Mesothelial cell of epicardium (in vitro differentiated cells): ENCODE data around the gene EIF1AX. TPM values are rescaled to one million over a fixed set of nuclear protein-coding genes. Genes with fewer than 3 reads are reported as not detected.
"Not testable (repeated sequence)": the region's sequence is repeated elsewhere in the genome, so short reads cannot be mapped to it uniquely, and the experiment has no call there.

Source experiments
- DNase-seq, 2 experiments: peaks; one replicate each; pipeline ENCODE4 v3.0.0; 2021; ENCODE audit warnings: low spot score in 2 of 2; ENCODE audit not compliant: unreplicated experiment in 2 of 2
- H3K27ac Mint-ChIP-seq: 2 replicates; pipeline ENCODE4 v1.8.0; 2021; ENCODE audit warnings: mixed read lengths
- H3K27me3 Mint-ChIP-seq: 2 replicates; pipeline ENCODE4 v1.8.0; 2021; ENCODE audit warnings: low read depth, mixed read lengths
- H3K36me3 Mint-ChIP-seq: 2 replicates; pipeline ENCODE4 v1.8.0; 2021; ENCODE audit warnings: mixed read lengths
- H3K4me1 Mint-ChIP-seq: 2 replicates; pipeline ENCODE4 v1.8.0; 2021; ENCODE audit warnings: mixed read lengths
- H3K4me3 Mint-ChIP-seq: 2 replicates; pipeline ENCODE4 v1.8.0; 2021; ENCODE audit warnings: mild to moderate bottlenecking, moderate library complexity, mixed read lengths
- H3K9me3 Mint-ChIP-seq: 2 replicates; pipeline ENCODE4 v1.8.0; 2021; ENCODE audit warnings: mixed read lengths
- total RNA-seq: library from RNA; stranded (reverse); gene quantifications from 3 replicates; pipeline ENCODE4 v1.2.1, GENCODE V29; 2021
- TF ChIP-seq, protein P1 (sequence below): fragments of 200-600 bp; sonication (generic); IDR thresholded peaks from one replicate; pipeline ENCODE4 v1.5.0; 2021; ENCODE audit warnings: antibody characterized with exemption; ENCODE audit not compliant: unreplicated experiment

The EIF1AX gene
- total RNA-seq, 1 donor from 2014 or later = 70.9 TPM

DNA sequence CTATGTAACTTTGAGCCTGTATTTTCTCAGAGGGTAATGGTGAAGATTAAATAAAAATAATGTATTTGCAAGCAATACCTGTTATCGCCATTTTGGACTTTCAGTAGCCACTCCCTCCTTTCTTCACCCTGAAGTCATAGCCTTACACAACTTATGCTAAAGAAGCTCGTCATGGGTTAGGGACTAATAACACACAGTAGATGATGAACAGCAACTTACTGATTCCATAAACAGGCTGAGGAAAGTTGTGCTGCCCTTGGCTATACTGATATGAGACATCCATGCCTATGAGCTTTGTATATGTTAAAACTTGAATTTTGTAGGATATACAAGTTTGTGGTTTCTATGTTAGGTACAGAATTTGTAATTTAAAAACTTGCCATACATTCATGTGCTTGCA lies 31.7 kb upstream of the EIF1AX start:
- Mint-ChIP-seq H3K4me1 (no peaks in the 10 kb centered on the region), H3K4me3 (no peak overlapping the region), H3K36me3 (peaks cover 12% of the 10 kb centered on the region), H3K27me3 (no peaks in the 10 kb centered on the region), H3K9me3 (peaks cover 6% of the 10 kb centered on the region), H3K27ac (no peak overlapping the region)
- DNase-seq = no peak
- TF ChIP-seq, protein P1, sequence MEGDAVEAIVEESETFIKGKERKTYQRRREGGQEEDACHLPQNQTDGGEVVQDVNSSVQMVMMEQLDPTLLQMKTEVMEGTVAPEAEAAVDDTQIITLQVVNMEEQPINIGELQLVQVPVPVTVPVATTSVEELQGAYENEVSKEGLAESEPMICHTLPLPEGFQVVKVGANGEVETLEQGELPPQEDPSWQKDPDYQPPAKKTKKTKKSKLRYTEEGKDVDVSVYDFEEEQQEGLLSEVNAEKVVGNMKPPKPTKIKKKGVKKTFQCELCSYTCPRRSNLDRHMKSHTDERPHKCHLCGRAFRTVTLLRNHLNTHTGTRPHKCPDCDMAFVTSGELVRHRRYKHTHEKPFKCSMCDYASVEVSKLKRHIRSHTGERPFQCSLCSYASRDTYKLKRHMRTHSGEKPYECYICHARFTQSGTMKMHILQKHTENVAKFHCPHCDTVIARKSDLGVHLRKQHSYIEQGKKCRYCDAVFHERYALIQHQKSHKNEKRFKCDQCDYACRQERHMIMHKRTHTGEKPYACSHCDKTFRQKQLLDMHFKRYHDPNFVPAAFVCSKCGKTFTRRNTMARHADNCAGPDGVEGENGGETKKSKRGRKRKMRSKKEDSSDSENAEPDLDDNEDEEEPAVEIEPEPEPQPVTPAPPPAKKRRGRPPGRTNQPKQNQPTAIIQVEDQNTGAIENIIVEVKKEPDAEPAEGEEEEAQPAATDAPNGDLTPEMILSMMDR = no peak

DNA sequence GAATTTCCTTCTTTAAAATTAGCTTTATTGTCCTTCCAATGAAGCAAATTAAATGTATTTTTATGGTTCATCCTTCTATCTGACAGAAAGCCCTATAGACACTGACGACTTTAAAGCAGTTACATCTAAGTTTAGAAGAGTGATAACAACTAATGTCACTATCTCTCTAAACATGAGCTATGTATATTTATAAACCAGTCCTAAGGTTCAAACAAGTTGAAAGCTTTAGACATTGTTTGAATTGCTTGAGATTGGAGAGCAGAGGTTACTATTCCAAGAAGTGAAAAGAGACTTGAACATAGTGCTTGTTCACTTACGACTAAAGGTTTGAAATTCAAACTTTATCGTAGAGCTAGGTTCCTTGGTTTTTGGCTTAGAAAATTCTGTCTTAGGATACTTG lies 30.2 kb upstream of the EIF1AX start:
- H3K4me3 Mint-ChIP-seq = no peak overlapping the region
- H3K27me3 Mint-ChIP-seq = no peaks in the 10 kb centered on the region
- H3K9me3 Mint-ChIP-seq = peaks cover 5% of the 10 kb centered on the region
- H3K27ac Mint-ChIP-seq = no peak overlapping the region
- H3K4me1 Mint-ChIP-seq = no peaks in the 10 kb centered on the region
- TF ChIP-seq, protein P1 = no peak
- H3K36me3 Mint-ChIP-seq = peaks cover 19% of the 10 kb centered on the region
- DNase-seq = no peak

DNA sequence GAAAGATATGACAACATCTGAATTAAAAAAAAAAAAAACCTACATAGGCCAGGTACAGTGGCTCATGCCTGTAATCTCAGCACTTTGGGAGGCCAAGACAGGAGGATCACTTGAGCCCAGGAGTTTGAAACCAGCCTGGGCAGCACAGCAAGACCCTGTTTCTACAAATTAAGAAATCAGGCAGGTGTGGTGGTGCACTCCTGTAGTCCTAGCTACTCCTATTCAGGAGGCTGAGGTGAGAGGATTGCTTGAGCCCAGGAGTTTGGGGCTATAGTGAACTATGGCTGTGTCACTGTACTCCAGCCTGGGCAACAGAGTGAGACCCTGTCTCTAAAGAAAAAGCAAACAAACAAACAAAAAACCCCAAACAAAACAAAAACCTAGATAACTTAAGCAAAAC lies 20.9 kb upstream of the EIF1AX start:
- H3K27me3 Mint-ChIP-seq, H3K9me3 Mint-ChIP-seq, H3K4me3 Mint-ChIP-seq, DNase-seq, H3K4me1 Mint-ChIP-seq, H3K27ac Mint-ChIP-seq: not testable (repeated sequence)
- H3K36me3 Mint-ChIP-seq = peaks cover 23% of the 10 kb centered on the region

DNA sequence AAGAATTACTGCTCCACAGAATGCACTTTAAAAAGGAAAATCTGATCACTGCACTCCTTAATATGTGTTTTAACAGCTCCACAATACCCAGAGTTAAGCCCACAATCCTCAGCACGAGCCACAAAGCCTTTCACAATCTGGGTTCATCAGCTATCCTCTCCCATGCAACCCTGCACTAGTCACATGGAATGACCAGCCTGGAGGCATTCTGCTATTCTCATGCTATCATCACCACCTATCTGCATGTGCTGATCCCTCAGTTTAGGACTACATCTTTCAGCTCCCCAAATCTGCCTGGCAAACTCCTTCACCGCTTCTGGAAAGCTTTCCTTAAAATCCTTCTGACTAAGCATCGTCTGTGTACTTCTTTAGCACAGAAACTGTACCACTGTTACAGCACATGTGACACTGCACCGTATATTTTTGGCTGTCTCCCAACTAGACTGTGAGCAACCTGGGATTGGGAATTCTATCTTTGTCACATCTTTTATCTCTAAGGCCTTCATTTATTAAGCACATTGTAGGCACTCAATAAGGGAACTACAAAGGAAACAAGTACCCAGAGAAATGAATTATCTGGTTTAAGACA lies 18.3 kb upstream of the EIF1AX start:
- no peaks in the 10 kb centered on the region for H3K4me1 Mint-ChIP-seq
- no peak overlapping the region for H3K4me3 Mint-ChIP-seq
- no peak for DNase-seq
- peaks cover 12% of the 10 kb centered on the region for H3K9me3 Mint-ChIP-seq
- H3K27ac Mint-ChIP-seq = no peak overlapping the region
- H3K36me3 Mint-ChIP-seq = peaks cover 22% of the 10 kb centered on the region
- no peaks in the 10 kb centered on the region for H3K27me3 Mint-ChIP-seq
- TF ChIP-seq, protein P1 = no peak

DNA sequence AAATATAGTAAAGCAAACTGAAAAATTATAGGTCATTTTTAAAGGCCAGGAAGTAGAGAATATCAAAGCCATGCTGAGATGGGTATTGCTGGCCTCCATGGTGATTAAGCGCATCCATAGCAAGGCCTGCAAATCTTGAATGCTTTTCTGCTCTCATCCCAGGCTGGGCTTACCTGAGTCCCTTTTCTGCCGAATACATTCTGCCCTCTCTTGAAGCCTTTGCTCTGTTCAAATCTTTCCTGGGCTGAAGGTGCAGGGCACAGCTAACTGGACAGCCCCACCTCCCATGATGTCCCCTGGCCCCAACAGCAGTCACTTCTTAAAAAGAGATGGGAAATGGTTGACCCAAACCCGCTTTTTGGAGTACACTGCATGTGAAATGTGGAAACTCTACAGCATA lies 10.1 kb upstream of the EIF1AX start:
- H3K4me3 Mint-ChIP-seq = no peak overlapping the region
- no peak overlapping the region for H3K27ac Mint-ChIP-seq
- H3K36me3 Mint-ChIP-seq = peaks cover 24% of the 10 kb centered on the region
- TF ChIP-seq, protein P1 = no peak
- DNase-seq = no peak
- H3K9me3 Mint-ChIP-seq = peaks cover 32% of the 10 kb centered on the region
- no peaks in the 10 kb centered on the region for H3K4me1 Mint-ChIP-seq
- no peaks in the 10 kb centered on the region for H3K27me3 Mint-ChIP-seq

DNA sequence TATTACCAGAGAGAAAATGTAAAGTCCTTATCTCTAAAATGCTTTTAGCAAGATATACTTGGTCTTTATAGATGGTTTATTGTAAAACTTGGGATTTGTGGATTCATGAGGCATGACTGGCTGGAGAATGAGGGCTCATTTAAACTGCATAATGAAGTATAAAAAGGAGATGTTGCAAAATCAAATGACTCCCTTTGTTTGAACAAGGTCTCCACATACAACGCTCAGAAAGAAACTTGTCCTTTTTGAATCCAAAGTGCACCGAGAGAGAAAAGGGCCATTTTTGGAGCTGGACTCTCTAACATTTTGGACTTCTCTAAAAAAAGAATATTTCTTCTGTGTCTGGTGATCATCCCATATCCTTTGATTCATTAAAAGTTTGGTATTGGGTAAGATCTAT lies 7.7 kb upstream of the EIF1AX start:
- TF ChIP-seq, protein P1 = no peak
- H3K4me3 Mint-ChIP-seq = no peak overlapping the region
- no peak for DNase-seq
- H3K9me3 Mint-ChIP-seq = peaks cover 31% of the 10 kb centered on the region
- H3K4me1 Mint-ChIP-seq = no peaks in the 10 kb centered on the region
- no peaks in the 10 kb centered on the region for H3K27me3 Mint-ChIP-seq
- H3K27ac Mint-ChIP-seq = no peak overlapping the region
- H3K36me3 Mint-ChIP-seq = peaks cover 16% of the 10 kb centered on the region
